Measurements from ENCODE around the gene TAF7L. TPM values are rescaled to one million over a fixed set of nuclear protein-coding genes. Genes with fewer than 3 reads are reported as not detected.

Gene TAF7L
- total and polyA plus RNA-seq, 2 experiments from 2014 or later: 0.43 to 0.53 TPM

DNA sequence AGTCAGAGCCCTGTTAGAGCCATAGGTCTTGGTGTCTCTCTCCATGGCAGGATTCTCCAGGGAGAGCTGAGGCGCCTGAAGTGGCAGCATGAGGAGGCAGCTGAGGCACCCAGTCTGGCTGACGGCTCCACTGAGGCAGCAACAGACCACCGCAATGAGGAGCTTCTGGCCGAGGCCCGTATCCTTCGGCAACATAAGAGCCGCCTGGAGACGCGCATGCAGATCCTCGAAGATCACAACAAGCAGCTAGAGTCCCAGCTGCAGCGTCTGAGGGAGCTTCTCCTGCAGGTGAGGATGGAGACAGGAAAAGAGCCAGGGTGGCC lies 32.9 kb downstream of the TAF7L start:
- H3K9me2 ChIP-seq (ENCODE audit: insufficient read depth): no peaks in the 10 kb centered on the region
- H3K27ac ChIP-seq: no peak overlapping the region
- H3K36me3 ChIP-seq (ENCODE audit: low read depth): no peaks in the 10 kb centered on the region
- DNase-seq: no peak
- no peaks in the 10 kb centered on the region for H3K27me3 ChIP-seq (replicated peaks; ENCODE audit: insufficient read depth)
- no peaks in the 10 kb centered on the region for H4K20me1 ChIP-seq (ENCODE audit: insufficient read depth)
- in situ Hi-C loops (cut with MboI): no loop called here
- TF ChIP-seq EZH2 (IDR thresholded peaks at IDR 0.05; ENCODE audit: insufficient read depth, poor library complexity, severe bottlenecking) (no peak), EZH2phosphoT487 (IDR thresholded peaks at IDR 0.05; ENCODE audit: insufficient read depth, low read depth) (no peak)
- 88% methylated on average over 10 of the region's 11 CpGs; no CpG with 5 or more reads in 1 of the 2 experiments for whole genome bisulfite sequencing, 2 experiments (ENCODE audit: low coverage in 1 of 2, low lambda C conversion rate in 2 of 2, missing lambda C conversion rate in 2 of 2)
- H3K4me3 ChIP-seq: no peak overlapping the region
- no peak overlapping the region for H3K4me2 ChIP-seq (ENCODE audit: unreplicated experiment)
- no peak overlapping the region for H3K9ac ChIP-seq
- no peaks in the 10 kb centered on the region for H3K79me2 ChIP-seq (ENCODE audit: insufficient read depth)
- no peaks in the 10 kb centered on the region for H3F3A ChIP-seq (ENCODE audit: insufficient read depth)
- no peak overlapping the region for H2AFZ ChIP-seq
- no peaks in the 10 kb centered on the region for H3K4me1 ChIP-seq (ENCODE audit: insufficient read depth)
- H3K9me3 ChIP-seq (ENCODE audit: low read depth): no peaks in the 10 kb centered on the region

GRCh38 chrX:101257448-101258258 lies 33.5 kb downstream of the TAF7L start:
- no peak overlapping the region for H2AFZ ChIP-seq
- H3K27me3 ChIP-seq (replicated peaks; ENCODE audit: insufficient read depth): no peaks in the 10 kb centered on the region
- H3K9ac ChIP-seq: no peak overlapping the region
- H3K79me2 ChIP-seq (ENCODE audit: insufficient read depth): no peaks in the 10 kb centered on the region
- H3K27ac ChIP-seq: no peak overlapping the region
- no peaks in the 10 kb centered on the region for H3K9me2 ChIP-seq (ENCODE audit: insufficient read depth)
- 44 to 60% methylated on average over 4 of the region's 4 CpGs for WGBS, 2 experiments (ENCODE audit: low coverage in 1 of 2, low lambda C conversion rate in 2 of 2, missing lambda C conversion rate in 2 of 2)
- H4K20me1 ChIP-seq (ENCODE audit: insufficient read depth): no peaks in the 10 kb centered on the region
- H3F3A ChIP-seq (ENCODE audit: insufficient read depth): no peaks in the 10 kb centered on the region
- TF ChIP-seq EZH2 (IDR thresholded peaks at IDR 0.05; ENCODE audit: insufficient read depth, poor library complexity, severe bottlenecking): no peak
- TF ChIP-seq EZH2phosphoT487 (IDR thresholded peaks at IDR 0.05; ENCODE audit: insufficient read depth, low read depth): no peak
- H3K4me1 ChIP-seq (ENCODE audit: insufficient read depth): no peaks in the 10 kb centered on the region; the same call in 1 of the 2 replicates
- in situ Hi-C loops (cut with MboI): no loop called here
- no peaks in the 10 kb centered on the region for H3K9me3 ChIP-seq (ENCODE audit: low read depth)
- peak; percentile 26 for DNase-seq
- no peak overlapping the region for H3K4me3 ChIP-seq
- H3K4me2 ChIP-seq (ENCODE audit: unreplicated experiment): no peak overlapping the region
- no peaks in the 10 kb centered on the region for H3K36me3 ChIP-seq (ENCODE audit: low read depth)

GRCh38 chrX:101252634-101253033 lies 38.5 kb downstream of the TAF7L start:
- no peaks in the 10 kb centered on the region for H4K20me1 ChIP-seq (ENCODE audit: insufficient read depth)
- no peaks in the 10 kb centered on the region for H3K27me3 ChIP-seq (replicated peaks; ENCODE audit: insufficient read depth)
- H3K4me2 ChIP-seq (ENCODE audit: unreplicated experiment): no peak overlapping the region
- in situ Hi-C loops (cut with MboI): no loop called here
- no peak overlapping the region for H3K4me3 ChIP-seq
- H3K79me2 ChIP-seq (ENCODE audit: insufficient read depth): no peaks in the 10 kb centered on the region
- H3K27ac ChIP-seq: peak overlapping the region; percentile 30; the same call in 1 of the 2 replicates
- TF ChIP-seq EZH2 (IDR thresholded peaks at IDR 0.05; ENCODE audit: insufficient read depth, poor library complexity, severe bottlenecking) (no peak), EZH2phosphoT487 (IDR thresholded peaks at IDR 0.05; ENCODE audit: insufficient read depth, low read depth) (no peak)
- H3K9ac ChIP-seq: no peak overlapping the region
- WGBS, 2 experiments (ENCODE audit: low coverage in 1 of 2, low lambda C conversion rate in 2 of 2, missing lambda C conversion rate in 2 of 2): 0 to 23% methylated on average over 1 to 2 of the region's 2 CpGs
- no peaks in the 10 kb centered on the region for H3K36me3 ChIP-seq (ENCODE audit: low read depth)
- DNase-seq: peak; percentile 59
- no peaks in the 10 kb centered on the region; the same call in 1 of the 2 replicates for H3K4me1 ChIP-seq (ENCODE audit: insufficient read depth)
- no peaks in the 10 kb centered on the region for H3K9me2 ChIP-seq (ENCODE audit: insufficient read depth)
- no peak overlapping the region for H2AFZ ChIP-seq
- H3K9me3 ChIP-seq (ENCODE audit: low read depth): no peaks in the 10 kb centered on the region
- no peaks in the 10 kb centered on the region for H3F3A ChIP-seq (ENCODE audit: insufficient read depth)

- no peak for DNase-seq
- H2AFZ ChIP-seq: no peak overlapping the region
- no peak overlapping the region for H3K4me3 ChIP-seq
- no peak overlapping the region for H3K9ac ChIP-seq
- 81 to 82% methylated on average over 7 to 8 of the region's 9 CpGs for WGBS, 2 experiments (ENCODE audit: low coverage in 1 of 2, low lambda C conversion rate in 2 of 2, missing lambda C conversion rate in 2 of 2)
- H3F3A ChIP-seq (ENCODE audit: insufficient read depth): no peaks in the 10 kb centered on the region
- no peaks in the 10 kb centered on the region for H3K36me3 ChIP-seq (ENCODE audit: low read depth)
- H4K20me1 ChIP-seq (ENCODE audit: insufficient read depth): no peaks in the 10 kb centered on the region
- no peaks in the 10 kb centered on the region for H3K4me1 ChIP-seq (ENCODE audit: insufficient read depth)
- no peaks in the 10 kb centered on the region for H3K9me3 ChIP-seq (ENCODE audit: low read depth)
- no peak for TF ChIP-seq EZH2phosphoT487 (IDR thresholded peaks at IDR 0.05; ENCODE audit: insufficient read depth, low read depth)
- no peak for TF ChIP-seq EZH2 (IDR thresholded peaks at IDR 0.05; ENCODE audit: insufficient read depth, poor library complexity, severe bottlenecking)
- no peaks in the 10 kb centered on the region for H3K27me3 ChIP-seq (replicated peaks; ENCODE audit: insufficient read depth)
- no peaks in the 10 kb centered on the region for H3K9me2 ChIP-seq (ENCODE audit: insufficient read depth)
- H3K27ac ChIP-seq: no peak overlapping the region
- in situ Hi-C loops (cut with MboI): no loop called here
- H3K4me2 ChIP-seq (ENCODE audit: unreplicated experiment): no peak overlapping the region
- H3K79me2 ChIP-seq (ENCODE audit: insufficient read depth): no peaks in the 10 kb centered on the region
Observed at GRCh38 chrX:101241531-101241930, 49.6 kb downstream of the TAF7L start.

All from GM23248 (cell line).